GM18502 (cell line): Measurements from ENCODE around the gene SGF29.
A peak's percentile ranks its signal among the peaks of the same experiment; 100 is the strongest.
"Not testable (repeated sequence)": the region's sequence is repeated elsewhere in the genome, so short reads cannot be mapped to it uniquely, and the experiment has no call there.

Experiments used
- ATAC-seq: cut with Tn5 transposase; IDR thresholded peaks from one replicate; pipeline ENCODE4 v1.9.1; 2021; ENCODE audit warnings: mild to moderate bottlenecking; ENCODE audit not compliant: unreplicated experiment, poor library complexity

The SGF29 gene

GRCh38 chr16:28590384-28591340 lies 36.9 kb downstream of the SGF29 start:
- ATAC-seq = no peak

DNA sequence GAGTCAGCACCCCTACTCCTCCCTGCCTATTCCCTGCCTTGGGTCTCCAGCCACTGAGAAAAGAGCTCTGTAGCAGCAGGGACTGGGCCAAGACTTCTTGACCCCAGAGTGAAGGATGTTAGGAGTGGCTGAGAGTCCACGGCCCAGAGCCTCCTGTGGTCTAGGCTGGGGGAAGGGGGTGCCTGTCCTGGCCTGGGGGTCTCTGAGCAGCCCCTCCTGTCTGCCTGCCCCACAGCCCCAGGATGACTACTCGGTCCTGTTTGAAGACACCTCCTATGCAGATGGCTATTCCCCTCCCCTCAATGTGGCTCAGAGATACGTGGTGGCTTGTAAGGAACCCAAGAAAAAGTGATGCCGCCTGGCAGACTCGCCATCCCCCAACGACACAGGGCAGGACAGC lies 37.6 kb downstream of the SGF29 start:
- no peak for ATAC-seq

GRCh38 chr16:28592511-28592910 lies 38.8 kb downstream of the SGF29 start:
- ATAC-seq = no peak

- no peak for ATAC-seq
These were observed 39.3 kb downstream of the SGF29 start for GRCh38 chr16:28592979-28593553.

- ATAC-seq = not testable (repeated sequence)
These were observed 41.7 kb downstream of the SGF29 start for GRCh38 chr16:28595451-28595850.

DNA sequence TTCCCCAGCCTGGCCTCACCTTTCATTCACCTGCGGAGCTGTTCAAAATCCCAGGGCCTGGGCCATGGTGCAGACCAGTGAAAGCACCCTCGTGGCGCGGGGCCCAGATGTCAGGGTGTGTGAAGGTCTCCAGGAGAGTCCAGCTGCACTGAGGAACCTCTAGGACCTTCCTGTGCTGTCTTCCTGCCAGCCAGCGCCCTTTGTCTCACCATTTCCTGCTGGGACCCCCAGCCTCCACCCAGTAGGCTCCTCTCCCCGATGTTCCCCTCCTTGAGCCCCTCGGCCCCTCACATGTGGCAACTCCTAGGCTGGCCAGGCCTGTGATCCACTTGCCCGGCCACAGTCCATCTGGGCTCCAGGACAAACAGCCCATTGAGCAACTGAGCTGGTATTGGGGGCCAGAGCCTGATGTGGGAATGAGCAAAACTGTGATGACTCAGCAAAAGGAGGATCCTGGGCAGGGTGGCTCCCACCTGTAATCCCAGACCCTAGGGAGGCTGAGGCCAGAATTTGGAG lies 42.5 kb downstream of the SGF29 start:
- no peak for ATAC-seq

DNA sequence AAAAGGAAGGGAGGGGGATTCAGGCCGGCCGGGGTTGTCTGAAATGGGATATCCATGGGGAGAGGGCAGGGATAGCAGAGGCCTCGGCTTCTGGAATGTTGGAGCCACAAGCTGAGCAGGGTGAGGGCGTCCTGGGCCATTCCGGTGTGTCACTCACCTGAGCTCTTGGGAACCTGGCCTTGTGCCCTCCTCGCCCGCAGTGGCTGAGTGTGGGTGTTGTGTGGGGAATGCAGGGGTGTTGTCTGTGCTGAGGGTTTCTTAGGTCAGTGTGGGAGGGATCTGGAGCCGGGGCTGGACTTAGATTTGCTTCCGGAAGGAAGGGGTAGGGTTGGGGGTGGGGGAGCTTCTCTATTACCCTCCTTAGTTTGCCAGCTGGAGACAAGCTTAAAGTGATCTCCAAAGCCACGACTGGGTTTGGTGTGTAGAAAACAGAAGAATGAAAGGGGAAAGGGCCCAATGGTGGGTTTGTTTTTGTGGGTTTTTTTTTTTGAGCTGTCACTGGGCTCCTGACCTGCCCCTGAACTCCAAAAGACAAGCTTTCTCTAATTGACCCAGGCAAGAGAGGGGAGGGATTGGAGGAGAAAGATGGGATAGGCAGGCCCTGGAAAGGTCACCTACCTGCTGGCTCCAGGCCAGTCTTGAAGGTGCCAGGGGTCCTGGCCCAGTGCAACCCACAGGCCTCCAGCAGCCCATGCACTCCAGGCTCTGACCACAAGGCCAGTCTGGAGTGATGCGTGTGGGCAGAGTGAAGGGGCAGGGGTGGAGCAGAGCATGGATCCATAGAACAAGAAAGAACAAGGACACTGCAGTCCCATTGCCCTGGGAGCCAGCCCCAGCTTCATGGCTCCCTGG lies 43.3 kb downstream of the SGF29 start, which contains the start of gene SULT1A2:
Gene SULT1A2, minus strand, starts transcription at position 211 of the 852 bp plus-strand sequence. CDS start 1,120 bp downstream, outside the sequence.
- ATAC-seq = no peak

GRCh38 chr16:28597692-28598261 lies 44.1 kb downstream of the SGF29 start:
- ATAC-seq = no peak

GRCh38 chr16:28599377-28600285 lies 45.9 kb downstream of the SGF29 start:
- ATAC-seq = peak; percentile 60

DNA sequence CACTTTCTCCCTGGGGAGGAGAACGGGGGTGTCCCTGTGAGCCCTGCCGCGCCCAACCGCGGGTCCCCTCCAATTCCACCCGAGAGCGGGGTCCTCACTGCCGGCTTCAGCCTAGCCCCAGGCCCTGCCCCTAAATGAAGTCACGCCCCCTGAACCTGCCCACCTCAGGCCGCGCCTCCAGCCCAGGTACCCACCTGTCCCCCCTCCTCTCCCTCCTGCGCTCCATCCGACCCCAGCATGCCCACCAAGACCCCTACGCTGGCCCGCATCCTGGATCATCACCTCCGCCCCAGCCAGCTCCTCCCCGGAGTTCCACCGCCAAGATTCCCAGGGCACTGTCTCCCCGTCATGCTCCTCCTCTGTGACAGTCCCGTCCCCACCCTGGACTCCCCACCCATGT lies 47.2 kb downstream of the SGF29 start:
- not testable (repeated sequence) for ATAC-seq

DNA sequence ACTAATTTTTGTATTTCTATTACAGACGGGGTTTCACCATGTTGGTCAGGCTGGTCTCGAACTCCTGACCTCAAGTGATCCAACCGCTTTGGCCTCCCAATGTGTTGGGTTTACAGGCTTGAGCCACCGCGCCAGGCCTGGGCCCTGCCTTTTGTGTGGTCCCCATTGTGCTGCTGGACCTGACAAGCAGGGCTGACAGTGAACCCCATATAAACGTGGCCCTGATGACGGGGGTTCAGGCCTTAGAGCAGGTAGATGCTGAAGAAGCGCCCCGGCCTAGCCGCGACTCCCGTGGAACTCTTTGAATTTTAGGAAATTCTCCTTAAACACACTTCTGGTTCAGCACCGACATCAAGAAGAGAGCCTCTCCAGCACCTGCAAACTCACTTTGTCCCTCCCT lies 47.9 kb downstream of the SGF29 start:
- not testable (repeated sequence) for ATAC-seq

- not testable (repeated sequence) for ATAC-seq
These were observed 48.3 kb downstream of the SGF29 start for GRCh38 chr16:28602062-28602461.

- ATAC-seq = no peak
These were observed 48.8 kb downstream of the SGF29 start for GRCh38 chr16:28602529-28602928.

- ATAC-seq = no peak
These were observed 49.9 kb downstream of the SGF29 start for GRCh38 chr16:28603381-28604185.

DNA sequence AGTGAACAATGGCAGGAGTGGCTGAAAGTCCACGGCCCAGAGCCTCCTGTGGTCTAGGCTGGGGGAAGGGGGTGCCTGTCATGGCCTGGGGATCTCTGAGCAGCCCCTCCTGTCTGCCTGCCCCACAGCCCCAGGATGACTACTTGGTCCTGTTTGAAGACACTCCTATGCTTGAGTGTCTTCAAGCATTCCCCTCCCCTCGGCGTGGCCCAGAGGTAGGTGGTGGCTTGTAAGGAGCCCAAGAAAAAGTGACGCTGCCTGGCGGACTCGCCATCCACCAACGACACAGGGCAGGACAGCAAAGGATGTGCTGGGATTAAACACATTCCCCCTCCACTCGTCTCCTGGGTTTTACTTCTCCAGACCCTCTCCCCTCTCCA lies 50.5 kb downstream of the SGF29 start:
- no peak for ATAC-seq

- ATAC-seq = no peak
These were observed 52.8 kb downstream of the SGF29 start for GRCh38 chr16:28606291-28607115.

GRCh38 chr16:28607116-28607623 lies 53.5 kb downstream of the SGF29 start:
- no peak for ATAC-seq
